HG03342 (cell line): ENCODE data around the gene TMEM63C.
"Not testable (repeated sequence)": the region's sequence is repeated elsewhere in the genome, so short reads cannot be mapped to it uniquely, and the experiment has no call there.

Source experiments
- ATAC-seq: cut with Tn5 transposase; IDR thresholded peaks from one replicate; pipeline ENCODE4 v1.9.1; 2021; ENCODE audit warnings: mild to moderate bottlenecking, moderate library complexity; ENCODE audit not compliant: unreplicated experiment

TMEM63C gene

DNA sequence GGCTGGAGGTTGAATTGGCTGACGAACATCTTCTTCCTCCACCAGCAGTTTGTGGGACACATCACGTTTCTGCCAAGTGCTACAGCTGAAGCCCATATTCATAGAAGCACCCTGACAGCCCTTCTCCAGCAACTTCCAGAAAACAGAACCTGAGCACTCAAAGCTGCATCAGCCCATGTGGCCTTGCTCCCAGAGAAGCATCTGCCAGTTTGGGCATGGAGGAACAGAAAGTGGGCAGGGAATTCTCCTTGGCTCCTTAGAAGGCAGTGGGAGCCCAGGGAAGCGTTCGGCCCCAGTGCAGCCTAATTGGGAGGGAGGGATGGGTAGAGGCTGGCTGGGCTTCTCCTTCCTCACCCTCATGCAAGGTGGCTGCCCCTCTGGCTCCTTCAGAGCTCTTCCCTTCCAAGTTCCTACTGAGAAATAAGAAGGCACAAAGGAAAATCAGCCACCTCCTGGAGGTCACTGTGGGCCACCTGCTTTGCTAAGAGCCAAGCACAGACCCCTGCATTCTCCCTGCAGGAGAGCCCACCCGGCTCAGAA is 93.5 kb downstream of the TMEM63C start:
- ATAC-seq = no peak

DNA sequence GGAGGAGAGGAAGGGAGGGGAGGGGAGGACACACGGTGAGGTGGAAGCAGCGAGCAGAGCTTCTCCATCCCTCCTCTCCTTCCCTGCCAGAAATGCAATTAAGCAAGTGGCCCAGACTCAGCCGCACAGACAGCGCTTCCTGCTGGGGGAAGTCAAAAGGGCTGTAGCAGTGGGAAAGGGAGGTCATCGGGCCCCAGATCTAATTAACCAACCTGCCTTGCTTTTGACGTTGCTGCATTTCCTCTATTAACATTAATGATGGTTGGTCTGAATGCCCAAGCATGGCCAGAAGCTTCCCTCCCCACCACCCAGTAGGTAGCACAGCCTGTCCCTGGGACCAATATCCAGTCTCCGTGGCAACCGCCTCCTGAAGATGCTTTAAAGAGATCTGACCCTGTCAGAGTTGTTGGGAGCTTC is 94.0 kb downstream of the TMEM63C start:
- ATAC-seq = no peak

- no peak for ATAC-seq
Measured at GRCh38 chr14:77276295-77276935, 94.8 kb downstream of the TMEM63C start.

- ATAC-seq = no peak
Measured at GRCh38 chr14:77276959-77277358, 95.4 kb downstream of the TMEM63C start.

DNA sequence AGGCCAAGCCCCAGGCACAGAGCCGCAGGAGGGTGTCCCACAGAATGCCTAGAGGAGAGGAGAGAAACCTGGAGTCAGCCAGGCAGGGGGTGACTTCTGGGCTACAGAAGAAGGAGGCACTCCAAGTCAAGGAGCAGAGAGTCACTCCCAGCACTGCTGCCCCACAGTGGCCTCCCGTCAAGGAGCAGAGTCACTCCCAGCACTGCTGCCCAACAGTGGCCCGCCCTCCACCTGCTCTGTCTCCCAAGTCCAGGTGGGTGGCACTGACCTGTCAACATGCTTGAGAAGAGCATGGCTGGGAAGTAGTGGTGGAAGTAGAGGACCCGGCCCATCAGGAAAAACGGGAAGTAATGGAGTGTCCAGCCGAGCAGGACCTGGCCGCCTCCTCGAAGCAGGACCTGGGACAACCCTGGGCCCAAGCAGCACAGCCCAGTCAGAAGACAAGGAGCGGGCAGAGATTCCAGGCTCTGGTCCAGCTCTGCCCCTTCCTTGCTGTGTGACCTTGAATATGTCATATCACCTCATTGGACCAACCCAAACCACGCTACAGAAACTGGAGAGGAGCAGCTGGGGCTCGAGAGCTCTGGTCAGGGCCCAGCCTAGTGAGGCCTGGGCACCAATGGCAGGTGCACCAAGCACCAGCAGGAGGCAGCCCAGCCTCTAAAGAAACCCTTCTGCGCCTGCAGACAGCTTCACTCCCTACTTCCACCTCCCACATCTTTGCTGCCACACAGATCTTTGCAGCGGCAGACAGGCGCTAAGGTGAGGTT is 97.0 kb downstream of the TMEM63C start:
- ATAC-seq = no peak

DNA sequence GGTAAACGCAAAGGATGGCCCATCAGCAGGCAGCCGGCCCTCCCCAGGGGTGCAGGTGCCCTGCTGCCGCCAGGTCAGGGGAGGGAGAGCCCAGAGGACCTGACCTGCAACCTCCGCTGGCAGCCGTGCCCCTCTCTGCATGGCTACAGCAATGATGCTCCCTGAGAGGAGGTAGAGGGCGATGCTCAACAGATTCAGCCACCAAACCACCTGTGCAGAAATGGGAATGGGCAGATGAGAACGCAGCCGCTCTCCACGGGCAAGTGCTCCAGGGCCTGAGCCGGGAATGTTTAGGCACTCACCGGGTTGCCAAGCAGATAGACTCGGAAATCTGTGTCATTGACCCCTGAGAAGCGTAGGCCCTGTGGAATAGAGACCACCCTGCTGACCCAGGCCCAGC is 98.1 kb downstream of the TMEM63C start:
- no peak for ATAC-seq

DNA sequence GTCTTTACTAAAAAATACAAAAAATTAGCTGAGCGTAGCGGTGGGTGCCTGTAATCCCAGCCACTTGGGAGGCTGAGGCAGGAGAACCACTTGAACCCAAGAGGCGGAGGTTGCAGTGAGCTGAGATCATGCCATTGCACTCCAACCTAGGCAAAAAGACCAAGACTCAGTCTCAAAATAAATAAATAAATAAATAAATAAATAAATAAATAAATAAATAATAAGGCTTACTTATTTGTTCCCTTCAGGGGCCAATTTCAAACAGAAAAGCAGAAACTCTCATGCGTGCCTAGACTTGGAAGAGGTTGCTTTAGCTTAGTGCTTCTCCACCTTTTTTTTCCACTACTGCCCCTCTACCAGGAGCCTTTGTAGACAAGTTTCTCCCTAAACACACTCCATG is 99.3 kb downstream of the TMEM63C start:
- not testable (repeated sequence) for ATAC-seq

DNA sequence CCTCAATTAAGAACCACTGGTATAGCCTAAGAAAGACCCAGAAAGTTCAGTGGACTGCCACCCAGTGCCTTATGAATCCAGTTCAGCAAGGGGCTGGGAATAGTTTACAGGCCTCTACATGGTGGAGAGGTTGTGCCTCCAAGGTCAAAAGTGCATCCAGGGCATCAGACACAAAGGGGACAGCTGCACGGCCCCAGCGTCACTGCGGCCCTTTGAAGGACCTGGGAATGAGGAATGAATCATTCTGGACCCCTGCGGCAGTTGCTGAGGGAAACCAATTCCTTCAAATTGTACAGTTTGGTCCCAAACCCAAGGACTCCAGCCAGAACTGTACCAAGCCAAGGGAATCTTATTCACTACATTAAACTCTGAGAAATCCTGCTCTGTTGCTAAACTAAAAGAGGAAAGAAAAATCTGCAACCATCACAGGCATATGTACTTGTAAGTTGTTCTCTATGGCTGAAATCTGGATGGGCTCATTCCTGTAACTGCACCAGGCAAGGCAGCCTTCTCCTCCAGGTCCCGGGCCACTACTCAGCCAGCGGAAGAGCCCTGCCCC is 100.3 kb downstream of the TMEM63C start:
- ATAC-seq = no peak

GRCh38 chr14:77284066-77284465 is 102.5 kb downstream of the TMEM63C start:
- ATAC-seq = no peak

DNA sequence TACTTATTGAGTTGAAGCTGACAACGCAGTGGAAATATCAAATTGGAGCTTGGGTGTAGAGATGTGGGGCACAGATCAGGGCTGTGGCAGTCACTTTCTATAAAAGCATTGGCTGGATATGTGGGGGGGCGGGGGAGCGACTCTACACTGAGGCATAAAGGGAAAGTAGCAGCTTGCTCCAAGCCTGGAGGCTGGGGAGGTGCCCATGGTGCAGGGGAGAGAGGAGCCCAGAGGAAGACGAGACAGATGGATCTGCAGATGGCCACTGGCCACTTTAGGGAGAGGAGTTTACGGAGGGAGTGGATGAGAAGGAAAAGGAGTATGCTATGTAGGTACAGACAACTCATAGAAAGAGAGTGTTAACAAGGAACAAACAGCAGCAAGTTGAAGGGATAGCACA is 102.9 kb downstream of the TMEM63C start:
- no peak for ATAC-seq

- no peak for ATAC-seq
Measured at GRCh38 chr14:77286576-77286975, 105.0 kb downstream of the TMEM63C start.

- no peak for ATAC-seq
Measured at GRCh38 chr14:77290705-77291104, 109.1 kb downstream of the TMEM63C start.

DNA sequence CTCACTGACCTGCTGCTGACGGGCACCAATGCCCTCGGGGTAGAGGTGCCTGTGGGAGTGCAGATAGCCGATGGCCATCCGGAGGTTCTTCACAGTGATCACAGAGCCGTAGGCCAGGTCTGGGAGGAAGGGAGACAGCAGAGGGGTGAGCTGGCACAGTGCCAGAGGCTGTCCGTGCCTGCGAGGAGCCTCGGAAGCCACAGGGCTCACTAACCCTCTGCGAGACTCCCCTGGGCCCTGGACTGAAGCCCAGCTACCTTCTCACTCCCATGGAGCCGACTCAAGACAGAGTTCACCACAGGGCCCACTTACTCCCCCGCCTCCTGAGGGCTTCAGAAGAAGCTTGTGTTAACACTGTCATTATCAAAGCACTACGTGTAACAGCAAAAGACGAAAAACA is 114.6 kb downstream of the TMEM63C start:
- ATAC-seq = no peak

GRCh38 chr14:77296906-77297305 is 115.3 kb downstream of the TMEM63C start:
- no peak for ATAC-seq

DNA sequence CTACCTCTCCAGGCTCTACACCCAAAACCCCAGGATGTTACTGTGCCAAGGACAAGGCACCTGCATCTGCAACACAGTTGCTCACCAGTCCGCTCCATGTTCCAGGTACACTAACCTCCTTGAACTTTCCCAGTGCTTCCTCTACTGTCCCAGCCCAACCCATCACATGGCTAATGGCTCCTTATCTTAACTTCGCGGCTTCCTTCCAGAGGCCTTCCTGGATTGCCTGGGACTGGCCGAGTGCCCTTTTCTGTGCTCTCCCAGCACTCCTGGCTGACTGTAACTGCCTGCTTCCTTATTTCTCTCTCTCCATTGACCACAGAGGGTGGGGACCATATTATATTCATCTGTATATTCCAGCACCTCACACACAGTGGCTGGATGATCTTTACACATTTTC is 118.2 kb downstream of the TMEM63C start:
- ATAC-seq = no peak

- peak; percentile 57 for ATAC-seq
Measured at GRCh38 chr14:77301103-77301502, 119.5 kb downstream of the TMEM63C start.

DNA sequence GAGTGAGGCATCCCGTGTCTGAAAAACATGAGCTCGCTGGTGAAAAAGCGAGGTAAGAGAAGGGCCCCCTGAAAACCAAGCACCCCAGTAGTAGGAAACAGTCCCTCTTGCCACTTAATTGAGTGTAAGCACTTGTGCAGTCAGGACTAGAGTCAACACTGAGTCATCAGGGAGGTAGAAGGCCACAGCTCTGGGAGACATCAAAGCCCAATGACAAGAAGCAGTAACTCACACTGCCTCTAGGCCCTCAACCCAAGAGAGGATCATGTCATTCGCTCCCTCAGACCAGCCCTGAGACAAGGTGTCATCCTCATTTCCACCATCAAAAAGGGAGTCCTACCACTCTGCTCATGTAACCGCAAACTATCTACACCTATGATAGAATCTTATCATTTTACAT is 121.3 kb downstream of the TMEM63C start:
- peak; percentile 45 for ATAC-seq

DNA sequence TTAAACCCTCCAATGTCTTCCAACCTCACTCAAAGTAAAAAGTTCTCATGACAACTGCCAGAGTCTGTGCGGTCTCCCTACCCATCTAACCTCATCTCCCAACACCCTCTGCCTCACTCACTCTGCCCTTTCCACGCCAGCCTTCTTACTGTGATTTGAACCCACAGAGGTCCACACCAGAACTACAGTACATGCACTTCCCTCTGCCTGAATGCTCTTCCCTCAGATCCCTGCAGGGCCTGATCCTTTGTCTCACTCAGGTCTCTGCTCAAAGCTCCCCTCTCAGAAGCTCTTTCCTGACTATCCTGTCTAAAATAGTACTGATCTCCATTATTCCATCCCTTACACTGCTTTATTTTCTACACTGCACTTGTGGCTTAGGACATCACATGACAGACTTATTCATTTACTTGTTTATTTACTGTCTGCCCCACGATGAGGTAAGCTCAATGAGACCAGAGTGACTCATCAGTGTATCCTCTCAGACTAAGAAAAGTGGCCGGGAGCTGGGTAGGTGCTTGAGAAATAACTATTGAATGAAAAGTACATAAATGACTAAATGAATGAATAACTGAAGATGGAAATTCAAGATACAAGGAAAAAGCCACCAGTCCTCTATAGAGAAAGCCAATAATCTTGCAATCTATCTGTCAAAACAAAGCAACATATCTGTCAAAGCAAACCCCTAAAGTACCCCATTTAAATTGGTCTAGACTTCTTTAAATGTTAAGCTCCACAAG is 122.0 kb downstream of the TMEM63C start:
- ATAC-seq = no peak

DNA sequence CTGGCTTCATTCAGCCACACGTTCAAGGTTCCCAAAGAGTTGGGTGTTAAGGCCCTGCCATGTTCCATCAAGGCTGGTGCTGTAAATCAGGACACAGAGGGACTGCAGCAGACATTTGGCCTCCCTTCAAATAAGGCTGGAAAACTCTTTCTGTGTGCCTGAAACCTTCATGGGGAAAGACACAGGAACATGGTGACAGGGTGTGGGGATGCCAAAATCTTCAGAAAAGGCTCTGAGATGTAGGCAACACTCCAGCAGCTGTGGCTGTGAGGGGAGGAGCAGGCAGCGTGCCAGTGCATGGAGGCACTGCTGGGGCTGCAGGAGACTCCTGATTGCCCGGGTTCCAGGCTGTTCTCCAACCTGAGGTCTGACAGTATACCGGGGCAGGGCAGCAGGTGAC is 124.1 kb downstream of the TMEM63C start:
- no peak for ATAC-seq

DNA sequence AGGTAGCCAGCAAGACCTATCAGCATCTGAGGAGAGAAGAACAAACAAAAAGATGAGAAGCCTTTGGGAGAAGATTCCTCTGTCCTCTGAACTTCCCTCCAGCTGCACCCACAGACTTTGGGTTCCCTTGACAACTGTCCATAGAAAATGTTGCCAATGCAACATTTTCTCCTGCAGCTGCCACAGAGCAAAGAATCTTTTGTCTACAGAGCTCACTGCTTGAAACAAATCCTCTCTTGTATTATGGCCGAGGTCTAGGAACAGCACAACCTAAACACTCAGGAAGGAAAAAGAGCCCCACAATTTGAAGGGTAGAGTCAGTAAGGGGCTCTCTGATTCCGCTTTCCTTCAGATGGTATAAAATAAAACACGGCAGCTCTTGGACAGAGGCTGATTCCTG is 124.8 kb downstream of the TMEM63C start:
- no peak for ATAC-seq

DNA sequence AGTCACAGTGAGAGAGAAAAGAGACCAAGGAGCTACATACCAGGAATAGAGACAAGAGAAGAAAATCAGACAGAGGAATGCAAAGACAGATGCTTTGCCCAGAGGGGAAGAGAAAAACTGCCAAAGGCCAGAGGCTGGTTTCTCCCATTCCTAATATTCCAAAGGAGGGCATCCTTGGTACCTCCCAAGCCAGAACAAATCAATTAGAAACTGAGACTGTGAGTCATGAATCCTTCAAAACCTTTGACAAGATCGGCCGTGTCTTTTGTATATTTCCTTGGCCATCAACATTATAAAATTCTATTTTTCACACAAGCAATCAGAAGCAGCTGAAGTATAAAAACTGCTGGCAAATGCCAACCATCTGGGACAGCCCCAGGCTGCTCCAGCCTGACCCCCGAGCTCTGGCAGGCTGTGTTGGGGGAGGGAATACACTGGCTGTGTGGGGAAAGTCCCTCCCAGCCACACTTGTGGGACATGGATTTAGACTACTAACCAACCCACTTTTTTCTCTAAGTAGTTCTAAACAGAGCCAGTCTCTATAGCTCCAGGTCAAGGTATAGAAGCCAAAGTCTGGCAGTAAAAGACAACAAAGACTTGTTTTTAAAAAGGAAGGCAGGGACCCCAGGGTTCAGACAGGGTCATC is 125.4 kb downstream of the TMEM63C start:
- ATAC-seq = no peak
